ENCODE measurements around the gene TUBA1A. TPM values are rescaled to one million over a fixed set of nuclear protein-coding genes. Genes with fewer than 3 reads are reported as not detected.
"Not testable (repeated sequence)": the region's sequence is repeated elsewhere in the genome, so short reads cannot be mapped to it uniquely, and the experiment has no call there.

Gene TUBA1A
- total RNA-seq, 1 experiment from 2014 or later, result 7.3 TPM

- no peak for DNase-seq (ENCODE audit: low spot score)
Observed at GRCh38 chr12:49160399-49160798, 28.5 kb downstream of the TUBA1A start.

GRCh38 chr12:49154221-49154620 lies 34.7 kb downstream of the TUBA1A start:
- DNase-seq (ENCODE audit: low spot score), result no peak

- no peak for DNase-seq (ENCODE audit: low spot score)
Observed at GRCh38 chr12:49147384-49147783, 41.5 kb downstream of the TUBA1A start.

- no peak for DNase-seq (ENCODE audit: low spot score)
Observed at GRCh38 chr12:49146406-49146805, 42.5 kb downstream of the TUBA1A start.

DNA sequence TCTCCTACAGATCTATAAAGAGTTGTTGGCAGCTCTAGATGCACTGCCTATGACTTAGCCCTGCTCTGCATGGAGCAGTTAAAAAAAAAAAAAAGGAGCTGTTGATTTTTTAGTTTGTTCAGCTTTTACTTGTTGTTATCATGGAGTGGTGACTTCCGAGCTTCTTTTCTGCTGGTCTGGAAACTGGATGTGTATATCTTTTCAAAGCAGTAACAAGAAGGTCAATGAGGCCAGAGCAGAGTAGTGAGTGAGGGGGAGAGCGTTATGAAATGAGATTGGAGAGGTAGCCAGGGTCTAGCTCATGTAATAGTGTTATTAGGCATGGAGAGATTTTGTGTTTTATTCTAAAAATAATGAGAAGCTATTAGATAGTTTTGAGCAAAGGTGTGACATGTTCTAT lies 44.5 kb downstream of the TUBA1A start:
- DNase-seq (ENCODE audit: low spot score), result no peak

GRCh38 chr12:49138999-49139398 lies 49.9 kb downstream of the TUBA1A start:
- DNase-seq (ENCODE audit: low spot score), result no peak

DNA sequence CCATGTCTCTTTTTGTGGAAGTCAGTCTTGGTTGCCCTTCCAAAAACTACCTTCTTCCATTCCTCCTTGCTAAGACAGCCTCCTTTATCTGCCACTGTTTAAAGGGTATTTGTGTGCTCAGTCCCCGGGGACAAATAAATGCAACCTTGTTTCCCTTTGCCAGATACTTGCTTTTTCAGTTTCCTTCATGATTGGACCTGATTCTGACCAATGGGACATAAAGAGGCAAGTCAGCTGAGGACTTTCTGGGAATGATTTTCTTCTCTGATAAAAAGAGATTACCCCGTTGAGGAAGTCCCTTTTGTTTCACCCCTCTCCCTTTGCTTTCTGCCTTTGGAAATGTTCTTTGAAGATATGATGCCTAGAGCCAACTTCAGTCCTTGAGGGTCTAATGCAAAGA lies 50.3 kb downstream of the TUBA1A start:
- DNase-seq (ENCODE audit: low spot score), result no peak

GRCh38 chr12:49137476-49137875 lies 51.4 kb downstream of the TUBA1A start:
- DNase-seq (ENCODE audit: low spot score), result no peak

GRCh38 chr12:49136997-49137396 lies 51.9 kb downstream of the TUBA1A start:
- DNase-seq (ENCODE audit: low spot score), result not testable (repeated sequence)

Small RNAs within 50 kb of the gene (small RNA-seq; reads per million reads assigned to genes)
- gene RF00017, result not detected

Other genes with a start within 250 kb of the TUBA1A start
- 76.3 and 76.9 TPM in 2 replicates for gene ARF3, start 231.6 kb downstream of the TUBA1A start, total RNA-seq (2014; rRNA removed; shearing (Covaris generic))
- gene WNT10B, start 217.3 kb downstream of the TUBA1A start, total RNA-seq (2014; rRNA removed; shearing (Covaris generic)), result 0.16 and 0.71 TPM in 2 replicates
- gene WNT1, start 210.8 kb downstream of the TUBA1A start, total RNA-seq (2014; rRNA removed; shearing (Covaris generic)), result not detected in 2 replicates
- 0.66 and 0.83 TPM in 2 replicates for gene DDN, start 189.7 kb downstream of the TUBA1A start, total RNA-seq (2014; rRNA removed; shearing (Covaris generic))
- 38.4 and 50.4 TPM in 2 replicates for gene PRKAG1, start 170.3 kb downstream of the TUBA1A start, total RNA-seq (2014; rRNA removed; shearing (Covaris generic))
- gene KMT2D, start 128.3 kb downstream of the TUBA1A start, total RNA-seq (2014; rRNA removed; shearing (Covaris generic)), result 28.3 and 32.4 TPM in 2 replicates
- gene RHEBL1, start 119.1 kb downstream of the TUBA1A start, total RNA-seq (2014; rRNA removed; shearing (Covaris generic)), result 1.4 and 1.7 TPM in 2 replicates
- 0.28 TPM in 1 of 2 replicates, not detected in the other for gene DHH, start 94.3 kb downstream of the TUBA1A start, total RNA-seq (2014; rRNA removed; shearing (Covaris generic))
- 16.1 and 24.6 TPM in 2 replicates for gene LMBR1L, start 78.2 kb downstream of the TUBA1A start, total RNA-seq (2014; rRNA removed; shearing (Covaris generic))
- 2,713 and 2,908 TPM in 2 replicates for gene TUBA1B, start 57.7 kb downstream of the TUBA1A start, total RNA-seq (2014; rRNA removed; shearing (Covaris generic))
- 978 and 1,044 TPM in 2 replicates for gene TUBA1C, start 76.0 kb upstream of the TUBA1A start, total RNA-seq (2014; rRNA removed; shearing (Covaris generic))
- gene PRPH, start 106.1 kb upstream of the TUBA1A start, total RNA-seq (2014; rRNA removed; shearing (Covaris generic)), result not detected in 2 replicates
- 65.3 and 71.4 TPM in 2 replicates for gene TROAP, start 134.2 kb upstream of the TUBA1A start, total RNA-seq (2014; rRNA removed; shearing (Covaris generic))
- not detected in 2 replicates for gene C1QL4, start 148.1 kb upstream of the TUBA1A start, total RNA-seq (2014; rRNA removed; shearing (Covaris generic))
- gene DNAJC22, start 157.8 kb upstream of the TUBA1A start, total RNA-seq (2014; rRNA removed; shearing (Covaris generic)), result 8.2 and 9.2 TPM in 2 replicates
- gene SPATS2, start 178.4 kb upstream of the TUBA1A start, total RNA-seq (2014; rRNA removed; shearing (Covaris generic)), result 11.5 and 16.3 TPM in 2 replicates

Measured in HT-29 (cell line).